ENCODE results near the gene IFITM1. TPM values are rescaled to one million over a fixed set of nuclear protein-coding genes. Genes with fewer than 3 reads are reported as not detected.
"Not testable (repeated sequence)": the region's sequence is repeated elsewhere in the genome, so short reads cannot be mapped to it uniquely, and the experiment has no call there.

The IFITM1 gene
- total and polyA plus RNA-seq, 8 donors = 10.0 to 54.5 (median 26.4) TPM

- TF ChIP-seq CTCF (IDR thresholded peaks at IDR 0.05) = no peak
- Histone ChIP-seq H3K4me3 (no peak overlapping the region), H3K27me3 (peaks cover 0 to 25% (median 10%) of the 10 kb centered on the region in 4 donors), H3K36me3 (no peaks in the 10 kb centered on the region), H3K27ac (no peak overlapping the region), H3K4me1 (peaks cover 0 to 5% (median 0%) of the 10 kb centered on the region in 3 donors), H3K9me3 (no peaks in the 10 kb centered on the region)
- no peak for ATAC-seq
- intact Hi-C loops (cut with DNase I) = no loop called here
- 82 to 86% methylated on average over 8 of the region's 8 CpGs for WGBS, 2 donors
- no peak for FAIRE-seq
- DNase-seq = peak; percentile 5 to 47 (median 23)
Measured at GRCh38 chr11:285894-286220, 28.0 kb upstream of the IFITM1 start.

- Histone ChIP-seq H3K4me3 (peak overlapping the region in 1 of 4 donors; percentile 91), H3K27me3 (peaks cover 0 to 11% (median under 1%) of the 10 kb centered on the region in 4 donors), H3K27ac (peak overlapping the region; percentile 80 to 93 (median 88))
- H3K9me3 ChIP-seq; FAIRE-seq; H3K4me1 ChIP-seq; intact Hi-C loops (cut with DNase I); H3K36me3 ChIP-seq: not testable (repeated sequence)
- DNase-seq = peak; percentile 39 to 95 (median 84)
- WGBS, 2 donors = 50 to 58% methylated on average over 26 to 27 of the region's 27 CpGs
- ATAC-seq = peak in 3 of 4 donors; percentile 4 to 12 (median 6)
Measured at GRCh38 chr11:286977-287820, 26.6 kb upstream of the IFITM1 start.

GRCh38 chr11:287821-288477, 25.9 kb upstream of the IFITM1 start:
- Histone ChIP-seq H3K9me3 (no peaks in the 10 kb centered on the region), H3K4me1 (peaks cover 0 to 6% (median 0%) of the 10 kb centered on the region in 3 donors), H3K4me3 (peak overlapping the region; percentile 36 to 91 (median 62)), H3K36me3 (peaks cover 0 to 12% (median 0%) of the 10 kb centered on the region in 3 donors), H3K27ac (peak overlapping the region; percentile 80 to 93 (median 88)), H3K27me3 (peaks cover 0 to 4% (median 0%) of the 10 kb centered on the region in 4 donors)
- no peak for TF ChIP-seq CTCF (IDR thresholded peaks at IDR 0.05)
- intact Hi-C loops (cut with DNase I) = no loop called here
- DNase-seq = peak in 4 of 6 donors; percentile 30 to 85 (median 64)
- FAIRE-seq = no peak
- ATAC-seq = peak; percentile 27 to 52 (median 43)
- 17 to 20% methylated on average over 40 to 41 of the region's 41 CpGs for WGBS, 2 donors

- no peak for FAIRE-seq
- peaks cover 0 to 4% (median 0%) of the 10 kb centered on the region in 4 donors for H3K27me3 ChIP-seq
- H3K27ac ChIP-seq = peak within 1 kb of the TSS; percentile 80 to 93 (median 88)
- peak; percentile 62 to 81 (median 80) for ATAC-seq
- peaks cover 0 to 20% (median 0%) of the 10 kb centered on the region in 3 donors for H3K36me3 ChIP-seq
- WGBS, 2 donors = 0 to 1% methylated on average over 43 to 111 of the region's 112 CpGs
- H3K9me3 ChIP-seq = no peaks in the 10 kb centered on the region
- no peak for TF ChIP-seq CTCF (IDR thresholded peaks at IDR 0.05)
- DNase-seq = peak; percentile 69 to 92 (median 88)
- intact Hi-C loops (cut with DNase I) = no loop called here
- H3K4me3 ChIP-seq = peak within 1 kb of the TSS; percentile 36 to 91 (median 62)
- H3K4me1 ChIP-seq = peaks cover 0 to 6% (median 0%) of the 10 kb centered on the region in 3 donors
Measured at GRCh38 chr11:288478-289397, 25.1 kb upstream of the IFITM1 start, which contains the start of gene PGGHG. TSS of gene PGGHG (plus strand) at chr11:289126. CDS start at chr11:289817, 691 bp downstream.
